HepG2 (cell line): Measurements from ENCODE around the gene CPNE2. TPM values are rescaled to one million over a fixed set of nuclear protein-coding genes. Genes with fewer than 3 reads are reported as not detected.
A peak's percentile ranks its signal among the peaks of the same experiment; 100 is the strongest.

ENCODE experiments used
- ATF7 ChIP-seq, 2 experiments: fragments of 450-650 bp in 1 of 2; sonication (generic) in 1 of 2; formaldehyde crosslinking in 1 of 2; IDR thresholded peaks; 2 replicates each; pipeline versions ENCODE4 v1.4.0 to v1.6.1; 2016 to 2020; ENCODE audit warnings: antibody characterized with exemption in 1 of 2, mild to moderate bottlenecking in 1 of 2, missing genetic modification reagents in 1 of 2
- BRD4 ChIP-seq: sonication (generic); formaldehyde crosslinking; IDR thresholded peaks from 2 replicates; pipeline ENCODE4 v1.4.0; 2020; ENCODE audit warnings: missing genetic modification reagents
- CHD2 ChIP-seq: IDR thresholded peaks from 2 replicates; pipeline ENCODE4 v1.6.1; 2011; ENCODE audit warnings: low read depth, low read length, improper control_type of control experiment
- CREB1 ChIP-seq, 2 experiments: fragments of 450-650 bp in 1 of 2; IDR thresholded peaks; 2 replicates each; pipeline ENCODE4 v1.6.1; 2016 to 2017; ENCODE audit warnings: control low read depth in 1 of 2, mild to moderate bottlenecking in 1 of 2, missing compliant biosample characterization in 1 of 2, missing genetic modification characterization in 1 of 2
- E2F1 ChIP-seq: sonication (generic); formaldehyde crosslinking; IDR thresholded peaks from 2 replicates; pipeline ENCODE4 v1.5.0; 2020; ENCODE audit warnings: missing genetic modification reagents
- EED ChIP-seq: sonication (generic); formaldehyde crosslinking; IDR thresholded peaks from 2 replicates; pipeline ENCODE4 v1.5.0; 2020; ENCODE audit warnings: mild to moderate bottlenecking, missing genetic modification reagents
- FOXJ3 ChIP-seq: sonication (generic); formaldehyde crosslinking; IDR thresholded peaks from 2 replicates; pipeline ENCODE4 v1.4.0; 2020; ENCODE audit warnings: missing genetic modification reagents, mild to moderate bottlenecking, borderline replicate concordance
- GATA4 ChIP-seq: sonication (generic); IDR thresholded peaks from 2 replicates; pipeline ENCODE4 v1.6.1; 2016; ENCODE audit warnings: antibody characterized with exemption, low read depth, borderline replicate concordance
- HOXA5 ChIP-seq: sonication (generic); formaldehyde crosslinking; IDR thresholded peaks from 2 replicates; pipeline ENCODE4 v1.4.0; 2020; ENCODE audit warnings: missing genetic modification reagents
- IRF2 ChIP-seq: IDR thresholded peaks from 2 replicates; pipeline ENCODE4 v1.6.1; 2018; ENCODE audit warnings: missing genetic modification reagents, missing compliant biosample characterization
- KMT2A ChIP-seq: sonication (generic); formaldehyde crosslinking; IDR thresholded peaks from 2 replicates; pipeline ENCODE4 v1.4.0; 2020; ENCODE audit warnings: missing genetic modification reagents
- MEF2D ChIP-seq: sonication (generic); formaldehyde crosslinking; IDR thresholded peaks from 2 replicates; pipeline ENCODE4 v1.5.1; 2020; ENCODE audit warnings: mild to moderate bottlenecking, missing genetic modification reagents
- SAP130 ChIP-seq: IDR thresholded peaks from 2 replicates; pipeline ENCODE4 v1.6.1; 2016; ENCODE audit warnings: low read depth
- SIN3A ChIP-seq: IDR thresholded peaks from 2 replicates; pipeline ENCODE4 v1.6.1; 2011; ENCODE audit warnings: low read depth, mild to moderate bottlenecking, control low read depth, low read length, borderline replicate concordance
- SOX6 ChIP-seq, 2 experiments: fragments of 450-650 bp in 1 of 2; sonication (generic) in 1 of 2; formaldehyde crosslinking in 1 of 2; IDR thresholded peaks; 2 replicates each; pipeline versions ENCODE4 v1.4.0 to v1.6.1; 2017 to 2020; ENCODE audit warnings: antibody characterized with exemption in 1 of 2, mild to moderate bottlenecking in 1 of 2, missing genetic modification reagents in 1 of 2
- TARDBP ChIP-seq: sonication (generic); formaldehyde crosslinking; IDR thresholded peaks from 2 replicates; pipeline ENCODE4 v1.8.0; 2022; ENCODE audit warnings: mild to moderate bottlenecking, missing genetic modification reagents
- TFDP2 ChIP-seq: sonication (generic); formaldehyde crosslinking; IDR thresholded peaks from 2 replicates; pipeline ENCODE4 v1.4.0; 2020; ENCODE audit warnings: missing genetic modification reagents
- ZBTB25 ChIP-seq: IDR thresholded peaks from 2 replicates; pipeline ENCODE4 v1.6.1; 2018; ENCODE audit warnings: missing genetic modification reagents
- ZNF24 ChIP-seq: fragments of 450-650 bp; IDR thresholded peaks from 2 replicates; pipeline ENCODE4 v1.6.1; 2017; ENCODE audit warnings: antibody characterized with exemption, mild to moderate bottlenecking
- ZNF274 ChIP-seq: sonication (generic); formaldehyde crosslinking; IDR thresholded peaks from 2 replicates; pipeline ENCODE4 v1.5.1; 2020; ENCODE audit warnings: mild to moderate bottlenecking, missing genetic modification reagents
- ZNF275 ChIP-seq: sonication (generic); formaldehyde crosslinking; IDR thresholded peaks from 2 replicates; pipeline ENCODE4 v1.8.0; 2022; ENCODE audit warnings: missing genetic modification reagents, mild to moderate bottlenecking, inconsistent platforms, borderline replicate concordance
- ZNF781 ChIP-seq: sonication (generic); formaldehyde crosslinking; IDR thresholded peaks from 2 replicates; pipeline ENCODE4 v1.5.1; 2020; ENCODE audit warnings: borderline replicate concordance, mild to moderate bottlenecking, missing genetic modification reagents; ENCODE audit errors: not compliant biosample characterization
- ZSCAN5A ChIP-seq: sonication (generic); formaldehyde crosslinking; IDR thresholded peaks from 2 replicates; pipeline ENCODE4 v1.8.0; 2022; ENCODE audit warnings: mild to moderate bottlenecking, missing genetic modification reagents, borderline replicate concordance
- polyA plus RNA-seq, 8 experiments: library from polyadenylated mRNA; depleted of rRNA in 3 of 8; stranded (reverse) in 7 of 8; unstranded in 1 of 8; fragments of >200 nt; fragmentation: Illumina TruSeq in 4 of 8; extraction: Trizol in 4 of 8; gene quantifications; 2 replicates each; pipeline versions ENCODE4 v1.2.1 to v1.2.3, GENCODE V29; 2011 to 2016; ENCODE audit warnings: low read depth in 4 of 8, missing spikeins in 1 of 8, mixed read lengths in 1 of 8; ENCODE audit not compliant: insufficient read depth in 1 of 8
- total RNA-seq, 5 experiments: library from RNA; depleted of rRNA; stranded (reverse); fragments of >200 nt; fragmentation: Illumina TruSeq; extraction: Trizol; gene quantifications; 2 replicates each; pipeline ENCODE4 v1.2.3, GENCODE V29; 2016; ENCODE audit warnings: low read depth in 1 of 5

Gene CPNE2
- total and polyA plus RNA-seq, 2 of the 13 experiments (the other 11 are each of a cell fraction or from before 2014, with no cell fraction given) = 10.6 to 23.3 TPM

- peak; percentile 93 for TF ChIP-seq SAP130 (CRISPR knock-in tag)
- peak; percentile 44; the same call in 1 of the 2 replicates for TF ChIP-seq GATA4
- TF ChIP-seq SOX6 (IDR thresholded peaks at IDR 0.05) = no peak
- TF ChIP-seq SOX6 (CRISPR knock-in tag; IDR thresholded peaks at IDR 0.05) = peak; percentile 89
- TF ChIP-seq BRD4 (CRISPR knock-in tag) = no peak
- TF ChIP-seq ATF7 (IDR thresholded peaks at IDR 0.05) = no peak
- TF ChIP-seq ATF7 (CRISPR knock-in tag; IDR thresholded peaks at IDR 0.05) = no peak; the same call in 1 of the 2 replicates
- peak; percentile 73; the same call in 1 of the 2 replicates for TF ChIP-seq IRF2 (CRISPR knock-in tag)
- TF ChIP-seq CHD2 = no peak
- 0 out of 2 replicates have a peak, but pooled peaks have one; percentile 45 for TF ChIP-seq ZSCAN5A
- TF ChIP-seq CREB1 (IDR thresholded peaks at IDR 0.05) = no peak
- peak; percentile 63; the same call in 1 of the 2 replicates for TF ChIP-seq CREB1 (CRISPR knock-in tag; IDR thresholded peaks at IDR 0.05)
- TF ChIP-seq ZNF274 (CRISPR knock-in tag) = no peak
- no peak for TF ChIP-seq EED (CRISPR knock-in tag)
- TF ChIP-seq E2F1 = no peak
- TF ChIP-seq ZNF275 (CRISPR knock-in tag) = no peak
- 0 out of 2 replicates have a peak, but pooled peaks have one; percentile 20 for TF ChIP-seq ZNF24
- no peak for TF ChIP-seq SIN3A
- no peak for TF ChIP-seq ZNF781 (CRISPR knock-in tag)
- no peak for TF ChIP-seq FOXJ3 (CRISPR knock-in tag)
- peak; percentile 44; the same call in 1 of the 2 replicates for TF ChIP-seq MEF2D (CRISPR knock-in tag)
- 0 out of 2 replicates have a peak, but pooled peaks have one; percentile 37 for TF ChIP-seq ZBTB25 (CRISPR knock-in tag)
- peak; percentile 48; the same call in 1 of the 2 replicates for TF ChIP-seq HOXA5 (CRISPR knock-in tag)
- peak; percentile 41; the same call in 1 of the 2 replicates for TF ChIP-seq KMT2A
- TF ChIP-seq TFDP2 (CRISPR knock-in tag) = 0 out of 2 replicates have a peak, but pooled peaks have one; percentile 11
- peak; percentile 61; the same call in 1 of the 2 replicates for TF ChIP-seq TARDBP (CRISPR knock-in tag)
Measured at GRCh38 chr16:57194512-57194911, 102.1 kb downstream of the CPNE2 start (continued).
